Chondrocyte (in vitro differentiated cells): ENCODE data around the gene P2RY10. TPM values are rescaled to one million over a fixed set of nuclear protein-coding genes. Genes with fewer than 3 reads are reported as not detected.
"Not testable (repeated sequence)": the region's sequence is repeated elsewhere in the genome, so short reads cannot be mapped to it uniquely, and the experiment has no call there.

Experiments used
- DNase-seq: peaks from one replicate; pipeline ENCODE4 v3.0.0; 2021; ENCODE audit warnings: mixed read lengths, low spot score
- H3K27ac Mint-ChIP-seq: one replicate; pipeline ENCODE4 v1.8.0; 2021; ENCODE audit warnings: mild to moderate bottlenecking, moderate library complexity, mixed read lengths; ENCODE audit not compliant: unreplicated experiment
- H3K27me3 Mint-ChIP-seq: 2 replicates; pipeline ENCODE4 v1.8.0; 2021; ENCODE audit warnings: low read depth, mixed read lengths
- H3K36me3 Mint-ChIP-seq: 2 replicates; pipeline ENCODE4 v1.8.0; 2021; ENCODE audit warnings: low read depth, mixed read lengths
- H3K4me1 Mint-ChIP-seq: 2 replicates; pipeline ENCODE4 v1.8.0; 2021; ENCODE audit warnings: low read depth, mild to moderate bottlenecking, mixed read lengths
- H3K4me3 Mint-ChIP-seq: one replicate; pipeline ENCODE4 v1.8.0; 2021; ENCODE audit warnings: mild to moderate bottlenecking, moderate library complexity, mixed read lengths; ENCODE audit not compliant: unreplicated experiment
- H3K9me3 Mint-ChIP-seq: 2 replicates; pipeline ENCODE4 v1.8.0; 2021; ENCODE audit warnings: low read depth, mixed read lengths
- microRNA-seq: library from miRNA; unstranded; fragments of <30 nt; microRNA quantifications from one replicate; pipeline ENCODE4 v1.2.0, GENCODE V29; 2020; ENCODE audit warnings: borderline number of aligned reads
- total RNA-seq: library from RNA; stranded (reverse); gene quantifications from 3 replicates; pipeline ENCODE4 v1.2.1, GENCODE V29; 2021
- TF ChIP-seq, protein P1 (sequence below): fragments of 200-600 bp; sonication (generic); IDR thresholded peaks from 2 replicates; pipeline ENCODE4 v1.5.0; 2021; ENCODE audit warnings: antibody characterized with exemption, mild to moderate bottlenecking, moderate library complexity

P2RY10 gene
- total RNA-seq, 1 donor from 2014 or later = not detected

DNA sequence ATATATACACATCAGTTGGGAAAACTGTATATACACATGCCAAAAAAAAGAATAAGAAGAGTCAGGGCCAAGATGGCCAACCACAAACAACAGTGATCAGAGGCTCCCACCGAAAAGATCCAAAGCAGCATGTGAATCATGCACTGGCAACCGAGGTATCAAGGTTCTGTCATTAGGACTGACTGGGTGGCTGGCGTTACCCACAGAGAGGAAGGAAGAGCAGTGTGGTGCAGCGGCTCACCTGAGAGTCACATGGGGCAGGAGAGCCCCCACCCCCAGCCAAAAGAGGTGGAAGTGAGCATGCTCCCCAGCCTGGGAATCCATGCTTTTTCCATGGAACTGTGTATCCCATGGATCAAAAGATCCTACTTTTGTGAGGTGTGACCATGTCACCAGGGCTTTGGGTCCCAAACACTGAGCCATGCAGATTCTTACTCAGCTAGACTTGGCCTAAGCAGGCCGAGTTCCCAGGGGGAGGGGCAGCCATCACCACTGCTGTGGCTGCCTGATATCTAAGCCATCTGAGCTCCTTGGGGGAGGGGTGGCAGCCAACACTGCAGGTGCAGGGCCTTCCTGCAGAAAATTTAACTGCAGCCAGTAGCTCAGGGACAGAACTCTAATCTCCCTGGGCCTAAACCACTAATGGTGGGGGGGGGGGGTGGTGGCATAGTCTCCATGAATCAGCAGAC is 52.8 kb downstream of the P2RY10 start:
- TF ChIP-seq, protein P1, sequence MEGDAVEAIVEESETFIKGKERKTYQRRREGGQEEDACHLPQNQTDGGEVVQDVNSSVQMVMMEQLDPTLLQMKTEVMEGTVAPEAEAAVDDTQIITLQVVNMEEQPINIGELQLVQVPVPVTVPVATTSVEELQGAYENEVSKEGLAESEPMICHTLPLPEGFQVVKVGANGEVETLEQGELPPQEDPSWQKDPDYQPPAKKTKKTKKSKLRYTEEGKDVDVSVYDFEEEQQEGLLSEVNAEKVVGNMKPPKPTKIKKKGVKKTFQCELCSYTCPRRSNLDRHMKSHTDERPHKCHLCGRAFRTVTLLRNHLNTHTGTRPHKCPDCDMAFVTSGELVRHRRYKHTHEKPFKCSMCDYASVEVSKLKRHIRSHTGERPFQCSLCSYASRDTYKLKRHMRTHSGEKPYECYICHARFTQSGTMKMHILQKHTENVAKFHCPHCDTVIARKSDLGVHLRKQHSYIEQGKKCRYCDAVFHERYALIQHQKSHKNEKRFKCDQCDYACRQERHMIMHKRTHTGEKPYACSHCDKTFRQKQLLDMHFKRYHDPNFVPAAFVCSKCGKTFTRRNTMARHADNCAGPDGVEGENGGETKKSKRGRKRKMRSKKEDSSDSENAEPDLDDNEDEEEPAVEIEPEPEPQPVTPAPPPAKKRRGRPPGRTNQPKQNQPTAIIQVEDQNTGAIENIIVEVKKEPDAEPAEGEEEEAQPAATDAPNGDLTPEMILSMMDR = no peak
- H3K36me3 Mint-ChIP-seq = no peaks in the 10 kb centered on the region
- no peaks in the 10 kb centered on the region for H3K4me1 Mint-ChIP-seq
- H3K4me3 Mint-ChIP-seq = no peak overlapping the region
- peaks cover 22% of the 10 kb centered on the region for H3K9me3 Mint-ChIP-seq
- H3K27me3 Mint-ChIP-seq = peaks cover 2% of the 10 kb centered on the region
- H3K27ac Mint-ChIP-seq = no peak overlapping the region
- DNase-seq = peak; percentile 44

DNA sequence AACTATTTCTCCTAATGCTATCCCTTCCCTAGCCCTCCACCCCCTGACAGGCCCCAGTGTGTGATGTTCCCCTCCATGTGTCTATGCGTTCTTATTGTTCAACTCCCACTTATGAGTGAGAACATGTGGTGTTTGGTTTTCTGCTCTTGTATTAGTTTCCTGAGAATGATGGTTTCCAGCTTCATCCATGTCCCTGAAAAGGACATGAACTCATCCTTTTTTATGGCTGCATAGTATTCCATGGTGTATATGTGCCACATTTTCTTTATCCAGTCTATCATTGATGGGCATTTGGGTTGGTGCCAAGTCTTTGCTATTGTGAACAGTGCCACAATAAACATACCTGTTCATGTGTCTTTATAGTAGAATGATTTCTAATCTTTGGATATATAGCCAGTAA is 62.3 kb downstream of the P2RY10 start:
- H3K9me3 Mint-ChIP-seq = peaks cover 41% of the 10 kb centered on the region
- not testable (repeated sequence) for H3K27ac Mint-ChIP-seq, H3K4me1 Mint-ChIP-seq, H3K27me3 Mint-ChIP-seq, DNase-seq, H3K4me3 Mint-ChIP-seq, H3K36me3 Mint-ChIP-seq

Small RNA genes lying within 50 kb of the gene (microRNA-seq; reads per million reads assigned to microRNA genes)
- gene MIR4328 = not detected

Other genes starting within 250 kb of the P2RY10 start
- gene LPAR4, start 197.7 kb upstream of the P2RY10 start, total RNA-seq = 1.2 to 3.6 TPM (median 1.7 TPM) in 3 replicates
- not detected in 3 replicates for gene GPR174, start 199.3 kb downstream of the P2RY10 start, total RNA-seq